HG03520 (cell line): ENCODE data around the gene CFTR.

ENCODE experiments used
- ATAC-seq: cut with Tn5 transposase; IDR thresholded peaks from one replicate; pipeline ENCODE4 v1.9.1; 2021; ENCODE audit warnings: mild to moderate bottlenecking, moderate library complexity; ENCODE audit not compliant: unreplicated experiment

The CFTR gene

DNA sequence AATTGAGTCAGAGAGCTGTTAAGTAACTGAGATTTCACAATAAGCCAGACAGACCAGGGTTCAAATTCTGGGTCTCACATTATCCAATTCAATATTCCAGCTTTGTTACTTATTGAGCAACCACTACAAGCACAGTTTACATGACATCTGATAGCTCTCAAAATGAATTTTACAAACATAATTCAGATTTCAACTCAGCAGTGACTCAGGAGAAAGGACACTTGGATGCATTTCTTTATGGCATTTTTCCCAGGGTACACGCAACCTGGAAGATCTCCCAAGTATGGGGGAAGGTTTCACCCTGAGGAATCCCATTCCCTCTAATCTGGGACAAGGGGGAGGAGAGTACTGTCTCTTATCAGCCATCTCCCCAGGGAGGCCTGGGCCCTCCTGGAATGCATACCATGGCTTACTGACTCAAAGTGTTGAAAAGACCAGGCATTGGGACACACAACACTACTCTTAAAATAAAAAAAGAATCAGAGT is 102.4 kb downstream of the CFTR start:
- no peak for ATAC-seq

DNA sequence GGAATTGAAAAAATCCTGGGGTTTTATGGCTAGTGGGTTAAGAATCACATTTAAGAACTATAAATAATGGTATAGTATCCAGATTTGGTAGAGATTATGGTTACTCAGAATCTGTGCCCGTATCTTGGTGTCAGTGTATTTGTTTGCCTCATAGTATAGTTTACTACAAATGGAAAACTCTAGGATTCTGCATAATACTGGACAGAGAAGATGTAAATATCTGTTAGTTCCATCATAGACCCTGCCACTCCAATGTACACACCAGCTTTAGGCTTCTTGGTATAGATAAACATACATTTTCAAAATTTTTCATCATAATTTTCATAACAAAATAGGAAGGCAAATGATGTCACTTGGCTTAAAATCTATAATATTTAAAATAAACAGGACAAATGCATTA is 108.1 kb downstream of the CFTR start:
- no peak for ATAC-seq

DNA sequence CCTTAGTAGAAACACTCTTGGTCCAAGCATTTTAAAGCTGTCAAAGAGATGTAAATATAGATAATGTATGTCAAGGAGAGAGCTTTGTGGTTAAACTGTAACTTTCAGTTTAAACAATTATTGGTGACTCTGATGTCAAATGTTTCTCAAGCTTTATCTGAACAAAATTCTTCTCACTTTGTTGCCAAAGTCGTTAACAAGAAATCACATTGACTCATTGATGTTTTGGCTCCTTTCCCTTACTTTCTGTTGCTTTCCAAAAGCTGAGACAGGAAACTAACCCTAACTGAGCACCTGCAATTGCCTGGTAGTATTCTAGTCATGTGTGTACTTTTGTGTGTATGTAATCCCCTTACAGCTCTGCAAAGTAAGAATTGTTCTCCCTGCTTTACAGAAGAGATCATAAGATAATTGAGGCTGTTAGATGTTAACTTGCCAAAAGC is 108.5 kb downstream of the CFTR start:
- peak; percentile 65 for ATAC-seq

DNA sequence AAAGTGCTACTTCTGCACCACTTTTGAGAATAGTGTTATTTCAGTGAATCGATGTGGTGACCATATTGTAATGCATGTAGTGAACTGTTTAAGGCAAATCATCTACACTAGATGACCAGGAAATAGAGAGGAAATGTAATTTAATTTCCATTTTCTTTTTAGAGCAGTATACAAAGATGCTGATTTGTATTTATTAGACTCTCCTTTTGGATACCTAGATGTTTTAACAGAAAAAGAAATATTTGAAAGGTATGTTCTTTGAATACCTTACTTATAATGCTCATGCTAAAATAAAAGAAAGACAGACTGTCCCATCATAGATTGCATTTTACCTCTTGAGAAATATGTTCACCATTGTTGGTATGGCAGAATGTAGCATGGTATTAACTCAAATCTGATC is 110.4 kb downstream of the CFTR start:
- no peak for ATAC-seq

DNA sequence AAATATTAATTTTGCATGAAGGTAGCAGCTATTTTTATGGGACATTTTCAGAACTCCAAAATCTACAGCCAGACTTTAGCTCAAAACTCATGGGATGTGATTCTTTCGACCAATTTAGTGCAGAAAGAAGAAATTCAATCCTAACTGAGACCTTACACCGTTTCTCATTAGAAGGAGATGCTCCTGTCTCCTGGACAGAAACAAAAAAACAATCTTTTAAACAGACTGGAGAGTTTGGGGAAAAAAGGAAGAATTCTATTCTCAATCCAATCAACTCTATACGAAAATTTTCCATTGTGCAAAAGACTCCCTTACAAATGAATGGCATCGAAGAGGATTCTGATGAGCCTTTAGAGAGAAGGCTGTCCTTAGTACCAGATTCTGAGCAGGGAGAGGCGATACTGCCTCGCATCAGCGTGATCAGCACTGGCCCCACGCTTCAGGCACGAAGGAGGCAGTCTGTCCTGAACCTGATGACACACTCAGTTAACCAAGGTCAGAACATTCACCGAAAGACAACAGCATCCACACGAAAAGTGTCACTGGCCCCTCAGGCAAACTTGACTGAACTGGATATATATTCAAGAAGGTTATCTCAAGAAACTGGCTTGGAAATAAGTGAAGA is 112.3 kb downstream of the CFTR start:
- ATAC-seq = no peak

DNA sequence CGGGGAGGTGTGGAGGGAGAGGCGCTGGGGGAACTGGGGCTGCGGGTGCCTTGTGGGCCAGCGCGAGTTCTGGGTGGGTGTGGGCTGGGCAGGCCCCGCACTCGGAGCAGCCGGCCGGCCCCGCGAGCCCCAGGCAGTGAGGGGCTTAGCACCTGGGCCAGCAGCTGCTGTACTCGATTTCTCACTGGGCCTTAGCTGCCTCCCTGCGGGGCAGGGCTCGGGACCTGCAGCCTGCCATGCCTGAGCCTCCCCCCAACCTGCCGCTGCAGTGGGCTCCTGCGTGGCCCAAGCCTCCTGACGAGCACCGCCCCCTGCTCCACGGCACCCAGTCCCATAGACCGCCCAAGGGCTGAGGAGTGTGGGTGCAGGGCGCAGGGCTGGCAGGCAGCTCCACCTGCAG is 116.3 kb downstream of the CFTR start:
- ATAC-seq = no peak

DNA sequence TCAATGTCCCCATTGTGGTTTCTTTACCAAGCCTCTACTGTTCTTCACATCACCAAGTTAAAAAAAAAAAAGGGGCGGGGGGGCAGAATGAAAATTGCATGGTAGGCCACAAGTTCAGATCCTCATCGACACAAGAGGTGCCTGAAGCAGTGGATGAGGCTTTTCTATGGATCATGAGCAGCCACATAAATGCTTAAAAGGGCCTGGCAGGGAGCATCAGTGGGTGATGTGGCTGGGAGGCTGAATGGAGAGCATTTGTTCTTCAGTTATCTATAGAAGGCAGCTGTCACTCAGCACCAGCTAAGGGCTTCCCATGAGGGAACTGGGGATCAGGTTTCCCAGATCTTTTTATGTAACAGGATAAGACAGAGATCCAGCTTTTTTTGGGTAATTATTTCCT is 117.9 kb downstream of the CFTR start:
- ATAC-seq = no peak

DNA sequence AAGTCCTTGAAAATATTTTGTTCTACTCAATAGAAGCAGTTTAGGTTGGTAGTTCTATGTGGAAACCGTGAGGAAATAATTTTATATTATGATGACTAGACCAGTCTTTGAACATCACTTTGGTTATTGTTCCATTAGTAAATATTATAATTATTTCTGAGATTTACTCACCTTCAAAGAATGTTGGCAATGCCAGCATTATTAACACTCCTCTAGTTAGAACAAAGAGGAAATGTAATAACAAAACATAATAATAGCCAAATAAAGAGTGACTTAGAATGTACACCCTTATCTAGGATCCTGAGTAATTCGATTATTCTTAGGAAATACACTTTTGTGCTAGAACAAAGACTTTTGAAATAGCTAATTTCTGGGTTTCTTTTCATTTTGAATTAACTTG is 121.1 kb downstream of the CFTR start:
- no peak for ATAC-seq

DNA sequence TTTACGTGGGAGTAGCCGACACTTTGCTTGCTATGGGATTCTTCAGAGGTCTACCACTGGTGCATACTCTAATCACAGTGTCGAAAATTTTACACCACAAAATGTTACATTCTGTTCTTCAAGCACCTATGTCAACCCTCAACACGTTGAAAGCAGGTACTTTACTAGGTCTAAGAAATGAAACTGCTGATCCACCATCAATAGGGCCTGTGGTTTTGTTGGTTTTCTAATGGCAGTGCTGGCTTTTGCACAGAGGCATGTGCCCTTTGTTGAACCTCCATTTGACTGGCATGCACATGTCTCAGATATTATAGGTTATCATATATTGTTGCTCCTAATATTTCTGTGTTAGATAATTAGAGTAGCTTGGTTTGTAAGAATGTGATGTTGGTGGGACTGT is 123.8 kb downstream of the CFTR start:
- no peak for ATAC-seq

DNA sequence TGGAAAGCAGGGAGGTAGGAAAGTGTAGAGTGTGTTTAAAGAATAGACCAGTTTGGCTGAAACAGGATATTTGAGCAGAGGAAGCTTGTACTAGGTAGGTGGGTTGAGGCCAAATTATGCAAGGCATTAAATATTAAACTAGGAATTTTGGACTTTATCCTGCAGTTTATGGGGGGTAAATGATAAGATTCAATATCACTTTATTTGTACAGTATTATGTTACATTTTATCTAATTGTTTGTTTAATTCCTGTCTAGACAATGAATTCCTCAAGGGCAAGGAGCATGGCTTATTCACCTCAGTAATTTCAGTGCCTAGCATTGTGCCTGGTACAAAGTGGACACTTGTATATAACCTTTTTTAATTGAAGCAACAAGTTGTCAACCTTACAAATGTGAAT is 125.9 kb downstream of the CFTR start:
- ATAC-seq = no peak

DNA sequence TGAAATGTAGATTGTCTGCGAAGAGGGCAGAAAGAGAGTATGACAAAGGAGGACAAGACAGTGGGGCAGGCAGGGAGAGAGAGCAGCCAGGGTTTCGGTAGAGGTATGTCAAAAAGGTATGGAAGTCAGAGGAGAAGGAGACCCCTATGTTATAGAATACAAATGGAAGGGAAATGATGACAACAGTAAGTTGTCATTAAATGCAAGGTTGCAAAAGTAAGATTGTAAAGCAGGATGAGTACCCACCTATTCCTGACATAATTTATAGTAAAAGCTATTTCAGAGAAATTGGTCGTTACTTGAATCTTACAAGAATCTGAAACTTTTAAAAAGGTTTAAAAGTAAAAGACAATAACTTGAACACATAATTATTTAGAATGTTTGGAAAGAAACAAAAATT is 126.3 kb downstream of the CFTR start:
- ATAC-seq = no peak

DNA sequence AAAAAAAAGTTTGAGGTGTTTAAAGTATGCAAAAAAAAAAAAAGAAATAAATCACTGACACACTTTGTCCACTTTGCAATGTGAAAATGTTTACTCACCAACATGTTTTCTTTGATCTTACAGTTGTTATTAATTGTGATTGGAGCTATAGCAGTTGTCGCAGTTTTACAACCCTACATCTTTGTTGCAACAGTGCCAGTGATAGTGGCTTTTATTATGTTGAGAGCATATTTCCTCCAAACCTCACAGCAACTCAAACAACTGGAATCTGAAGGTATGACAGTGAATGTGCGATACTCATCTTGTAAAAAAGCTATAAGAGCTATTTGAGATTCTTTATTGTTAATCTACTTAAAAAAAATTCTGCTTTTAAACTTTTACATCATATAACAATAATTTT is 130.6 kb downstream of the CFTR start:
- ATAC-seq = no peak

DNA sequence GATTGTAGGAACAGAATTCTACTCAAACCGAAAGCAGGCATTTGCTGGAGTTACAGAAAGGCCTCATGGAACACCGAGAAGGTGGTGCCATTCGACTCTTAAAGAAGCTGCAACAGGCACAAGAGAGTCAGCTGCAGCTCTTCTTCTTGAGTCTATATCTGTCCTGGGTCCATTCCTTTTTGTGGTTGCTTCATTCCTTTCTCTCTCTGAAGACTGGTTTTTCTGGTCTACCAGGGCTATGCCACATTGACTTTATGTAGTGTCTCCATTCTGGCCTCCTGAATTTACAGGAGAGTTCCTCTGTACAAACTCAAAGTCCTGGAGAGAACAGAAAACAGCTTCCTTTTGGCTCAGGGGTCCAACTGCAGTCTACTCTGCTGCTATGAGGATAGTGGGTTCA is 132.8 kb downstream of the CFTR start:
- ATAC-seq = no peak

DNA sequence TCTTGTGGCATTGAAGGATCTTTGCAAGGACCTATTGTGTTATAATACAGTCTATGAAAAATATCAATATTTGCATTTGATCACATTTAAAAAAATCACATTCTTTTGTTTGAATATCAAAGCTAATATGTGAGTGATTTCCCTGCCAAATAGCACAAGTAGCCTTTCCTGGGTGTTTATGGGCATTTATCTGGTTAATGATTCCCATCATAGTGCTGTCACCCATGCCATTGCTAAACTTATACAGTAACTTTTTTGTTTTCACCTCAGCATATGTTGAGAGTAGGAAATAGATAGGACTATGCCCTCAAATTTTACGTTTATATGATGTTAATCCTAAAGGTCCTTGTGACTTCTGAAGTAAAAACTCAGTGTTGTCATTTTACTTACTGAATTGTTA is 136.9 kb downstream of the CFTR start:
- no peak for ATAC-seq

DNA sequence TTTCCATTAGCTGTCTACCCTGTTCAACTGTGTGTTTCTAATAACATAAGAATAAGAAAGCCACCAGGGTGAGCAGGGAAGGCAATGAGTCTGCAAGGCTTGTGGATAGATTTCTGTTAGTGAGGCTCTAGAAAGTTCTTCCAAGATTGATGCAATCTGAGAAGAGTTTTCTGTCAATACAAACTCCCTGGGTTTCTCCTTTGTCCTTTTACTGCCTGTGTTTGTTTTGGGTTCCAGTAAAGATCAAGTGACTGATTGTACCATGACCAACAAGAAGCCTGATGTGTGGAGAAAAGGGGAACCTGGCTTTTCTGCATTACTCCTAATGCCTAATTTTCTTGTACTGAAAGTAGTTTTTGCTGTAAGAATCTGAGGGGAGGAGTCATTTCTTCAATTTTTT is 139.9 kb downstream of the CFTR start:
- no peak for ATAC-seq

DNA sequence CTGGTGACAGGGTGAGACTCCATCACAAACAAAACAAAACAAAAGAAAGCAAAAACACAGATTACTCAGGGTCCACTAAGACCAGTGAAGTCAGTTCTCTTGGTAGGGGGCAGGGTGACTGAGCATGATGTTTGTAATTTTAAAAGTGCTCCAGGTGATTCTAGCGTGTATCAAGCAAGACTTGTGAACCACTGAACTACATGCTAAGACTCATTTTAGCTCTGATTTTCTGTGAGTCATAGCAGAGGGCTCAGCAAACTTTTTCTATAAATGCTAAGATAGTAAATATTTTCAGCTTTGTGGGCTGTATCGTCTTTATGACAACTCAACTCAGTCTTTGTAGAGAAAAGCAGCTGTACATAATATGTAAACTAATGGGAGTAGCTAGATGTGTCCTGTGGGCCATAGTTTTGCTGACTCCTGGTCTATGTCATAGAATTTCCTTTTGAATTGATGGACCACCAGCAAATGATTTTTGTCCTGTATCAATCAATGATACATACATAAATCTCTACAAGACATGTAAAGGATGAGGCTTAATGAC is 141.3 kb downstream of the CFTR start:
- no peak for ATAC-seq

DNA sequence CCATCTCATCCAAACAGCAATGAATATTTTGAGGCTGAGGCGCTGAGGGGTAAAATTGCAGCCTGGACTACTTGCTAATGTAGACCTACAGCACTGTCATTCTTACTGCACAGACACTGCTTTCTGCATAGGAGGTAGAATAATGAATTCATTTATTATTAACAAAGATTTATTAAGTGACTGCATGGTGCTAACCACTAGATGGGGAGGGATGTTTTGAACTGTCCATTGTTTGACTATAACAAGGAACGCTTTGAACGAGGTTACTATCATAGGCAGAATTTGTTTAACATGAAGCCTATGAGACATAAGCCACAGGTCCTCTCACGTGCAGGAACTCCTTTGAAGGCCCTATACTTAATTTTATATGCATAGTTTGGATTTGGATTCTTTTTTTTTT is 143.8 kb downstream of the CFTR start:
- ATAC-seq = no peak

DNA sequence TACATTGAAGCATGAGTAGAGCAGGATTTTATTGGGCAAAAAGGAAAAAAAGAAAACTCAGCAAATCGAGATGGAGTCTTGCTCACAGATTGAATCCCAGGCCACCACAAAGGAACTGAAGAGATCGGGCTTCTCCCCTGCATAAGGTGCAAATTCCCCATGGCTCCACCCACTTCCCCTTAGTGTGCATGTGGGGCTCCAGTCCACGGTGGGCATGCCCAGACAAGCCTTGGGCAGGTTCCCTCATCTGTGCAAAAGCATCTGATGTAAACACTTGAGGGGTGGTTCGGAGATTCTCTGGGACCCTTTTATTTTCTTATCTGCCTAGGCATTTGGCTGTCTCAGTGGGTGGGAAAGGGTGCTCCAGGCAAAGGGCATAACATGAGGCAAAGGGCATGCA is 150.7 kb downstream of the CFTR start:
- no peak for ATAC-seq

DNA sequence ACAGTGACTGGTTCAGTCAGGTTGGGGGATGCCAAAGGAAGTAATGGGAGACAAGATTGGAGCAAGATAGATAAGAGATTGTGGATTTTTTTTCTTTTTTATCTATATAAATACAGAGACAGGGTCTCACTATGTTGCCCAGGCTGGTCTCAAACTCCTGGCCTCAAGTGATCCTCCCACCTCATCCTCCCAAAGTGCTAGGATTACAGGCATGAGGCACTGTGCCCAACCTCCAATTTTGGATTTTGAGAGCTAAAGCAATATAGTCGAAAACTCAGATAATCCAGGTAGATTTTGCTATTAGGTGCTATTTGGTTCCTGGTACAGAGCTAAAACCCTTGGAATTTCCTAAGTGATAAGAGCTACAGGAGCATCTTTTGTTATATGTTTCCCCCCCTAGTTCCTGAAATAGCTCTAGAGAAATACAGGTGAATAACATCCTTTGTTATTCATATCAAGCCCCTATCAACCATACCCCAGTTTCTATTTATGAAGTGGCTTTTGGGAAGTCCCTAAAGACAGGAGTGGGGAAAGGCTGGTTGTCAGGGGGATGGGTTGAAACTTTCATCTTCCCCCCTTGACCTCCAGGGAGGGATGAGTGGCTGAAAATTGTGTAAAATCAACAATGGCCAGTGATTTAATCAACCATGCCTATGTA is 151.2 kb downstream of the CFTR start:
- ATAC-seq = no peak

DNA sequence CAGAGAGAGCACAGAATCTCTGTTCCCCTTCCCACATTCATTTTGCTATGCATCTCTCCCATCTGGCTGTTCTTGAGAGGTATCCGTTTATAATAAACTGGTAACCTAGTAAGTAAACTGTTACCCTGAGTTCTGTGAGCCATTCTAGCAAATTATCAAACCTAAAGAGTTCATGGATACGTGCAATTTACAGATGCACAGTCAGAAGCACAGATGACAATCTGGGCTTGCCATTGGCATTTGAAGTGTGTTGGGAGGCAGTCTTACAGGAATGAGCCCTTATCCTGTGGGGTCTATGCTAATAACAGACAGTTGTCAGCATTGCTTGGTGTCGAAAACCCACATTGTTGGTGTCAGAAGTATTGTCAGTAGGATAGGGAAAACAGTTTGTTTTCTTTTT is 151.8 kb downstream of the CFTR start:
- no peak for ATAC-seq

DNA sequence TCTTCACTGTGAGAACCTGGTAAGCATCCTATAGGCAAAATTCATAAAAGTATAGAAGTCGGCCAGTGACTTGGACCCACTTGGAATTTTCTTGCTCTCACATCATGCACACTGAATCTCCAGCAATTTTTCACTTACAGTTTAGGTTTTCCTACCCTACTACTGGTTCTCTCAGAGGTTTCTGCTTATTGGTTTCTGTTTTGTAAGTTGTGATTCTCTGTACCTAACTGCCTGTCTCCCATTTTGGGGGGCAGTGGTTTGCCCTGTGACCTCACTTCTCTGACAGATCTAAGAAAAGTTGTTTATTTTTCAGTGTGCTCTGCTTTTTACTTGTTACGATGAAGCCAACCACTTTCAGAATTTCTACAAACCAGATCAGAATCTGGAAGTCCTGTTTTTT is 158.1 kb downstream of the CFTR start:
- ATAC-seq = no peak

DNA sequence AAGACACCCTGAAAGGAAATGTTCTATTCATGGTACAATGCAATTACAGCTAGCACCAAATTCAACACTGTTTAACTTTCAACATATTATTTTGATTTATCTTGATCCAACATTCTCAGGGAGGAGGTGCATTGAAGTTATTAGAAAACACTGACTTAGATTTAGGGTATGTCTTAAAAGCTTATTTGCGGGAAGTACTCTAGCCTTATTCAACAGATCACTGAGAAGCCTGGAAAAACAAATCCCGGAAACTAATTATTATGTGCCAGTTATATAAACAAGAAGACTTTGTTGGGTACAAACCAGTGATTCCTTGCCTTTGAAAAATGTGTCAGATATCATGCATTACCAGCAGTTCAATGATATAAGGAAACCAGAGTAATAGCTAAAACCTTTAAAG is 160.1 kb downstream of the CFTR start:
- ATAC-seq = no peak

DNA sequence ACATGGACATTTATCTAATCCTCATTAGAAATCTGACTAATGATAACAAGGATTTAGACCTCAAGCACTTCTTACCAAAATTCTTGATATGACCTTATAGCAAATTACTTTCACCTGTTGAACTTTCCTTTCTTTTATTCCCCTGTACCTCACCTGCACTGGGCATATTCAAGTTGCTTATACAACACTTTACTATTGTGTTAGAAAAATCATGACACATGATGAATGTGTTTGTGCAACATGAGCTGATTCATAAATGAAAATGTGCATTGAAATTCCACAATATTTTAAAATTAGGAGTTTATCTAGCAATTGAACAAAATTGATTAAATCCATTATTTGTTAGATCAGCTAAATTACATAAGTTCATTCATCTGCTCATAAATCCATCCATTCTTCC is 160.6 kb downstream of the CFTR start:
- no peak for ATAC-seq
